ENCODE measurements around the gene SLC44A1.
"Not testable (repeated sequence)": the region's sequence is repeated elsewhere in the genome, so short reads cannot be mapped to it uniquely, and the experiment has no call there.

Gene SLC44A1

GRCh38 chr9:105246656-105247173 is 2.3 kb downstream of the SLC44A1 start:
- Histone ChIP-seq H3K9me3 (replicated peaks in 1 of 11) (no peaks in the 10 kb centered on the region), H3K4me2 (peak overlapping the region; percentile 79 to 96 (median 89)), H3K27ac (no peak overlapping the region), H3K4me1 (peaks cover 39 to 50% (median 45%) of the 10 kb centered on the region in 10 experiments), H3K4me3 (no peak overlapping the region), H4K20me1 (peaks cover 0 to 32% (median 11%) of the 10 kb centered on the region in 11 experiments; a peak in 7 of 22 replicates), H3K27me3 (no peaks in the 10 kb centered on the region), H3K9ac (peak overlapping the region in 3 of 11 experiments; percentile 1 to 87 (median 41); a peak in 3 of 22 replicates), H3K36me3 (no peaks in the 10 kb centered on the region)
- TF ChIP-seq Cebpa-rat (IDR thresholded peaks at IDR 0.05), result no peak

GRCh38 chr9:105248691-105249090 is 4.2 kb downstream of the SLC44A1 start:
- TF ChIP-seq Cebpa-rat (IDR thresholded peaks at IDR 0.05), result no peak
- Histone ChIP-seq H3K4me2 (no peak overlapping the region), H3K27me3 (no peaks in the 10 kb centered on the region), H3K4me3 (no peak overlapping the region), H3K36me3 (no peaks in the 10 kb centered on the region), H3K9me3 (replicated peaks in 1 of 11) (no peaks in the 10 kb centered on the region), H3K4me1 (peaks cover 22 to 30% (median 25%) of the 10 kb centered on the region in 10 experiments), H3K9ac (no peak overlapping the region), H3K27ac (no peak overlapping the region), H4K20me1 (peaks cover 0 to 32% (median 13%) of the 10 kb centered on the region in 11 experiments; a peak in 8 of 22 replicates)

GRCh38 chr9:105251133-105251532 is 6.7 kb downstream of the SLC44A1 start:
- H3K4me3 ChIP-seq, result no peak overlapping the region
- peaks cover 0 to 27% (median 13%) of the 10 kb centered on the region in 11 experiments; a peak in 8 of 22 replicates for H4K20me1 ChIP-seq
- H3K4me2 ChIP-seq, result no peak overlapping the region
- no peak overlapping the region for H3K9ac ChIP-seq
- no peaks in the 10 kb centered on the region for H3K27me3 ChIP-seq
- no peaks in the 10 kb centered on the region for H3K36me3 ChIP-seq
- peaks cover 14 to 24% (median 19%) of the 10 kb centered on the region in 10 experiments for H3K4me1 ChIP-seq
- no peak for TF ChIP-seq Cebpa-rat (IDR thresholded peaks at IDR 0.05)
- H3K27ac ChIP-seq, result no peak overlapping the region
- H3K9me3 ChIP-seq (replicated peaks in 1 of 11), result no peaks in the 10 kb centered on the region

- Histone ChIP-seq H3K9me3 (replicated peaks in 1 of 11) (no peaks in the 10 kb centered on the region), H3K27me3 (no peaks in the 10 kb centered on the region), H3K27ac (no peak overlapping the region), H3K4me2 (no peak overlapping the region), H3K9ac (no peak overlapping the region), H3K4me3 (no peak overlapping the region), H3K4me1 (peaks cover 7 to 17% (median 11%) of the 10 kb centered on the region in 10 experiments), H3K36me3 (no peaks in the 10 kb centered on the region), H4K20me1 (peaks cover 0 to 20% (median 12%) of the 10 kb centered on the region in 11 experiments; a peak in 8 of 22 replicates)
- no peak for TF ChIP-seq Cebpa-rat (IDR thresholded peaks at IDR 0.05)
Observed at GRCh38 chr9:105251733-105252404, 7.4 kb downstream of the SLC44A1 start.

GRCh38 chr9:105252405-105252756 is 7.9 kb downstream of the SLC44A1 start:
- Histone ChIP-seq H3K4me1 (peaks cover 3 to 14% (median 9%) of the 10 kb centered on the region in 10 experiments), H3K9ac (no peak overlapping the region), H3K4me3 (no peak overlapping the region), H4K20me1 (peaks cover 0 to 14% (median 7%) of the 10 kb centered on the region in 11 experiments; a peak in 8 of 22 replicates), H3K27ac (no peak overlapping the region), H3K36me3 (no peaks in the 10 kb centered on the region), H3K27me3 (no peaks in the 10 kb centered on the region), H3K4me2 (no peak overlapping the region), H3K9me3 (replicated peaks in 1 of 11) (no peaks in the 10 kb centered on the region)
- TF ChIP-seq Cebpa-rat (IDR thresholded peaks at IDR 0.05), result no peak

- Histone ChIP-seq H4K20me1 (peaks cover 0 to 10% (median 5%) of the 10 kb centered on the region in 11 experiments; a peak in 7 of 22 replicates), H3K27ac (no peak overlapping the region), H3K27me3 (no peaks in the 10 kb centered on the region), H3K4me1 (peaks cover 3 to 31% (median 18%) of the 10 kb centered on the region in 10 experiments; a peak in 15 of 20 replicates), H3K9ac (no peak overlapping the region), H3K4me3 (no peak overlapping the region), H3K36me3 (no peaks in the 10 kb centered on the region; a peak in 1 of 22 replicates), H3K9me3 (replicated peaks in 1 of 11) (no peaks in the 10 kb centered on the region), H3K4me2 (no peak overlapping the region)
- no peak for TF ChIP-seq Cebpa-rat (IDR thresholded peaks at IDR 0.05)
Observed at GRCh38 chr9:105254226-105254625, 9.8 kb downstream of the SLC44A1 start.

- no peaks in the 10 kb centered on the region for H3K27me3 ChIP-seq
- TF ChIP-seq Cebpa-rat (IDR thresholded peaks at IDR 0.05), result no peak
- no peaks in the 10 kb centered on the region; a peak in 1 of 22 replicates for H3K36me3 ChIP-seq
- H3K9ac ChIP-seq, result no peak overlapping the region
- no peak overlapping the region for H3K27ac ChIP-seq
- no peak overlapping the region for H3K4me3 ChIP-seq
- H4K20me1 ChIP-seq, result peaks cover 0 to 15% (median 5%) of the 10 kb centered on the region in 11 experiments; a peak in 7 of 22 replicates
- H3K4me2 ChIP-seq, result peak overlapping the region in 1 of 11 experiments; percentile 28; a peak in 2 of 22 replicates
- H3K4me1 ChIP-seq, result peaks cover 3 to 31% (median 22%) of the 10 kb centered on the region in 10 experiments; a peak in 15 of 20 replicates
- H3K9me3 ChIP-seq (replicated peaks in 1 of 11), result no peaks in the 10 kb centered on the region
Observed at GRCh38 chr9:105255421-105255820, 11.0 kb downstream of the SLC44A1 start.

GRCh38 chr9:105256569-105256968 is 12.1 kb downstream of the SLC44A1 start:
- not testable (repeated sequence) for H3K27ac ChIP-seq; H3K27me3 ChIP-seq; H3K4me2 ChIP-seq; H4K20me1 ChIP-seq; H3K36me3 ChIP-seq; H3K9ac ChIP-seq; H3K9me3 ChIP-seq (replicated peaks in 1 of 11); H3K4me3 ChIP-seq
- peaks cover 3 to 31% (median 22%) of the 10 kb centered on the region in 10 experiments; a peak in 15 of 20 replicates for H3K4me1 ChIP-seq

GRCh38 chr9:105257809-105258208 is 13.4 kb downstream of the SLC44A1 start:
- H3K4me2 ChIP-seq, result peak overlapping the region in 7 of 11 experiments; percentile 0 to 34 (median 6); a peak in 9 of 22 replicates
- H3K27me3 ChIP-seq, result no peaks in the 10 kb centered on the region
- no peak for TF ChIP-seq Cebpa-rat (IDR thresholded peaks at IDR 0.05)
- no peaks in the 10 kb centered on the region for H3K9me3 ChIP-seq (replicated peaks in 1 of 11)
- H3K4me1 ChIP-seq, result peaks cover 3 to 31% (median 22%) of the 10 kb centered on the region in 10 experiments; a peak in 15 of 20 replicates
- no peak overlapping the region for H3K9ac ChIP-seq
- H3K4me3 ChIP-seq, result no peak overlapping the region
- H3K36me3 ChIP-seq, result no peaks in the 10 kb centered on the region; a peak in 1 of 22 replicates
- no peak overlapping the region for H3K27ac ChIP-seq
- peaks cover 0 to 8% (median 0%) of the 10 kb centered on the region in 11 experiments; a peak in 1 of 22 replicates for H4K20me1 ChIP-seq
